Mesenchymal stem cell (in vitro differentiated cells and primary cell): ENCODE measurements around the gene PGK1.
"Not testable (repeated sequence)": the region's sequence is repeated elsewhere in the genome, so short reads cannot be mapped to it uniquely, and the experiment has no call there.

Source experiments
- DNase-seq: peaks from one replicate; pipeline ENCODE4 v3.0.0-alpha.2; 2013
- H2AFZ ChIP-seq: one replicate; pipeline ENCODE4 v1.6.1; 2013; ENCODE audit warnings: low read depth, mild to moderate bottlenecking, control low read depth, inconsistent platforms, low read length, moderate library complexity
- H2AK5ac ChIP-seq: 2 replicates; pipeline ENCODE4 v1.6.1; 2013; ENCODE audit warnings: low read length, moderate library complexity, mild to moderate bottlenecking, inconsistent platforms; ENCODE audit not compliant: severe bottlenecking
- H2BK120ac ChIP-seq: one replicate; pipeline ENCODE4 v1.6.1; 2013; ENCODE audit warnings: low read depth, mild to moderate bottlenecking, inconsistent platforms, low read length, moderate library complexity
- H2BK12ac ChIP-seq, 2 experiments: one replicate each; pipeline ENCODE4 v1.6.1; 2013; ENCODE audit warnings: inconsistent platforms in 2 of 2, low read length in 2 of 2, mild to moderate bottlenecking in 2 of 2, moderate library complexity in 2 of 2, control low read depth in 1 of 2
- H2BK15ac ChIP-seq: one replicate; pipeline ENCODE4 v1.6.1; 2013; ENCODE audit warnings: mild to moderate bottlenecking, low read depth, inconsistent platforms; ENCODE audit not compliant: poor library complexity, severe bottlenecking
- H2BK5ac ChIP-seq: 2 replicates; pipeline ENCODE4 v1.6.1; 2013; ENCODE audit warnings: low read depth, mild to moderate bottlenecking, low read length, control low read depth, inconsistent platforms; ENCODE audit not compliant: poor library complexity, severe bottlenecking
- H3K14ac ChIP-seq, 2 experiments: one replicate each; pipeline ENCODE4 v1.6.1; 2013; ENCODE audit warnings: inconsistent platforms in 2 of 2, low read length in 2 of 2, control low read depth in 1 of 2, mild to moderate bottlenecking in 1 of 2, moderate library complexity in 1 of 2
- H3K18ac ChIP-seq, 2 experiments: one replicate each; pipeline ENCODE4 v1.6.1; 2013; ENCODE audit warnings: inconsistent platforms in 2 of 2, low read length in 2 of 2, control low read depth in 1 of 2, low read depth in 1 of 2, mild to moderate bottlenecking in 1 of 2
- H3K23ac ChIP-seq, 2 experiments: one replicate each; pipeline ENCODE4 v1.6.1; 2013; ENCODE audit warnings: inconsistent platforms in 2 of 2, low read length in 2 of 2, mild to moderate bottlenecking in 2 of 2, moderate library complexity in 2 of 2, control low read depth in 1 of 2
- H3K27ac ChIP-seq: 2 replicates; pipeline ENCODE4 v1.5.1; 2013; ENCODE audit warnings: mild to moderate bottlenecking, moderate library complexity, low read length, control low read depth, inconsistent platforms; ENCODE audit not compliant: poor library complexity, severe bottlenecking
- H3K27me3 ChIP-seq, 2 experiments: 2 replicates each; pipeline versions ENCODE4 v1.6.1 to v1.7.0; 2013; ENCODE audit warnings: low read length in 2 of 2, mild to moderate bottlenecking in 2 of 2, moderate library complexity in 2 of 2, control low read depth in 1 of 2, inconsistent platforms in 1 of 2; ENCODE audit not compliant: control insufficient read depth in 1 of 2, insufficient read depth in 1 of 2
- H3K36me3 ChIP-seq, 2 experiments: 2 replicates each; pipeline versions ENCODE4 v1.6.1 to v1.7.0; 2013; ENCODE audit warnings: low read length in 2 of 2, control low read depth in 1 of 2, inconsistent platforms in 1 of 2, low read depth in 1 of 2, mild to moderate bottlenecking in 1 of 2; ENCODE audit not compliant: insufficient read depth in 2 of 2, control insufficient read depth in 1 of 2
- H3K4ac ChIP-seq, 2 experiments: one replicate each; pipeline ENCODE4 v1.6.1; 2013; ENCODE audit warnings: inconsistent platforms in 2 of 2, low read length in 2 of 2, mild to moderate bottlenecking in 2 of 2, moderate library complexity in 2 of 2, control low read depth in 1 of 2, low read depth in 1 of 2
- H3K4me1 ChIP-seq: 2 replicates; pipeline ENCODE4 v1.6.1; 2013; ENCODE audit warnings: low read depth, low read length, control low read depth; ENCODE audit not compliant: control insufficient read depth, insufficient read depth
- H3K4me2 ChIP-seq: 2 replicates; pipeline ENCODE4 v1.6.1; 2013; ENCODE audit warnings: low read length, mild to moderate bottlenecking, inconsistent platforms; ENCODE audit not compliant: poor library complexity, severe bottlenecking
- H3K4me3 ChIP-seq, 2 experiments: 2 replicates each; pipeline versions ENCODE4 v1.5.1 to v1.7.0; 2013; ENCODE audit warnings: low read length in 2 of 2, mild to moderate bottlenecking in 2 of 2, control low read depth in 1 of 2, low read depth in 1 of 2; ENCODE audit not compliant: insufficient read depth in 1 of 2
- H3K79me1 ChIP-seq: replicated peaks from 2 replicates; pipeline ENCODE4 v1.6.1; 2013; ENCODE audit warnings: mild to moderate bottlenecking, control low read depth, low read length, inconsistent platforms; ENCODE audit not compliant: poor library complexity, severe bottlenecking
- H3K9ac ChIP-seq: 2 replicates; pipeline ENCODE4 v1.7.0; 2013; ENCODE audit warnings: mild to moderate bottlenecking, low read length, moderate library complexity
- H3K9me3 ChIP-seq: 2 replicates; pipeline ENCODE4 v1.7.0; 2013; ENCODE audit warnings: mild to moderate bottlenecking, low read length; ENCODE audit not compliant: control insufficient read depth
- H4K8ac ChIP-seq: one replicate; pipeline ENCODE4 v1.6.1; 2013; ENCODE audit warnings: inconsistent platforms, mild to moderate bottlenecking, low read length, moderate library complexity
- H4K91ac ChIP-seq: one replicate; pipeline ENCODE4 v1.6.1; 2013; ENCODE audit warnings: mild to moderate bottlenecking, low read length, inconsistent platforms
- WGBS: methylation state at CpG from one replicate; pipeline ENCODE4 v1.1.7; 2013; ENCODE audit warnings: mixed read lengths; 5-methylcytosine and 5-hydroxymethylcytosine counted together

Gene PGK1

GRCh38 chrX:78140206-78140605, 36.2 kb downstream of the PGK1 start:
- no peak overlapping the region for H3K14ac ChIP-seq

GRCh38 chrX:78147002-78147540, 43.0 kb downstream of the PGK1 start:
- H3K4ac ChIP-seq, H2BK5ac ChIP-seq, H2AK5ac ChIP-seq, H2BK15ac ChIP-seq, H3K27ac ChIP-seq, H2BK12ac ChIP-seq, H3K18ac ChIP-seq, H3K4me2 ChIP-seq, H3K27me3 ChIP-seq, H2AFZ ChIP-seq, H2BK120ac ChIP-seq, H3K4me3 ChIP-seq, H3K14ac ChIP-seq, DNase-seq, H3K9ac ChIP-seq, H3K79me1 ChIP-seq, H3K36me3 ChIP-seq, H3K23ac ChIP-seq, H4K8ac ChIP-seq, H4K91ac ChIP-seq, H3K4me1 ChIP-seq: not testable (repeated sequence)
- H3K9me3 ChIP-seq, result peaks cover 28% of the 10 kb centered on the region
- no CpG with 5 or more reads among the region's 5 CpGs for WGBS

More at GRCh38 chrX:78140206-78140605, 36.2 kb downstream of the PGK1 start:
- Histone ChIP-seq H3K4me1 (peaks cover 4% of the 10 kb centered on the region), H3K27ac (no peak overlapping the region), H4K91ac (no peak overlapping the region), H3K9ac (no peak overlapping the region), H2BK120ac (no peak overlapping the region), H2BK5ac (no peak overlapping the region), H3K36me3 (peaks cover 0 to 3% of the 10 kb centered on the region in 2 experiments), H4K8ac (no peak overlapping the region), H3K18ac (no peak overlapping the region), H3K4me2 (no peak overlapping the region), H3K23ac (no peak overlapping the region), H2AK5ac (no peak overlapping the region), H3K4ac (no peak overlapping the region), H2AFZ (no peak overlapping the region), H3K4me3 (peak overlapping the region in 1 of 2 experiments; percentile 89), H3K27me3 (no peaks in the 10 kb centered on the region), H3K79me1 (no peaks in the 10 kb centered on the region), H2BK15ac (no peak overlapping the region), H3K9me3 (no peaks in the 10 kb centered on the region), H2BK12ac (no peak overlapping the region)
- no peak for DNase-seq
- WGBS, result 94% methylated on average over 9 of the region's 9 CpGs

GRCh38 chrX:78157373-78157772, 53.3 kb downstream of the PGK1 start:
- not testable (repeated sequence) for H3K18ac ChIP-seq, H4K8ac ChIP-seq, H3K27me3 ChIP-seq, H3K9ac ChIP-seq, H2AFZ ChIP-seq, H3K79me1 ChIP-seq, H3K14ac ChIP-seq, H3K9me3 ChIP-seq, H4K91ac ChIP-seq, H2BK12ac ChIP-seq, DNase-seq, H3K23ac ChIP-seq, H3K36me3 ChIP-seq, H2BK120ac ChIP-seq, H3K4me3 ChIP-seq, H3K27ac ChIP-seq, H3K4ac ChIP-seq, H3K4me2 ChIP-seq, H2BK5ac ChIP-seq, H2BK15ac ChIP-seq, H2AK5ac ChIP-seq, H3K4me1 ChIP-seq
- 44% methylated on average over 2 of the region's 2 CpGs for WGBS

GRCh38 chrX:78157846-78158245, 53.8 kb downstream of the PGK1 start:
- not testable (repeated sequence) for H3K4me1 ChIP-seq, H3K18ac ChIP-seq, H2BK5ac ChIP-seq, H3K79me1 ChIP-seq, H2BK12ac ChIP-seq, H2BK120ac ChIP-seq, H3K23ac ChIP-seq, H3K4ac ChIP-seq, H3K4me3 ChIP-seq, H3K9ac ChIP-seq, H2AK5ac ChIP-seq, H3K14ac ChIP-seq, H3K27me3 ChIP-seq, DNase-seq, H3K36me3 ChIP-seq, H4K91ac ChIP-seq, H4K8ac ChIP-seq, H3K9me3 ChIP-seq, H3K27ac ChIP-seq, H2BK15ac ChIP-seq, H3K4me2 ChIP-seq, H2AFZ ChIP-seq
- 81% methylated on average over 7 of the region's 10 CpGs for WGBS
